Adrenal gland (tissue), 12 donors: ENCODE measurements around the gene OR9Q2. TPM values are rescaled to one million over a fixed set of nuclear protein-coding genes. Genes with fewer than 3 reads are reported as not detected.

Source experiments
- DNase-seq, 7 donors: peaks; one replicate each; pipeline ENCODE4 v3.0.0-alpha.2; 2019 to 2020
- H3K27ac ChIP-seq, 5 donors: fragments of 200-600 bp; sonication (generic) in 4 of 5; 1 replicate in 3 of 5; 2 replicates in 2 of 5; pipeline versions ENCODE4 v1.5.1 to v1.8.0; 2016 to 2020; ENCODE audit warnings: mild to moderate bottlenecking in 1 of 5
- H3K27me3 ChIP-seq: fragments of 200-600 bp; 2 replicates; pipeline ENCODE4 v1.8.0; 2021
- H3K36me3 ChIP-seq, 2 donors: fragments of 200-600 bp; replicated peaks in 1 of 2; 1 replicate in 1 of 2; 2 replicates in 1 of 2; pipeline versions ENCODE4 v1.5.1 to v1.8.0; 2018 to 2022
- H3K4me1 ChIP-seq, 2 donors: fragments of 200-600 bp; replicated peaks in 1 of 2; 1 replicate in 1 of 2; 2 replicates in 1 of 2; pipeline versions ENCODE4 v1.5.1 to v1.8.0; 2018 to 2021
- H3K4me3 ChIP-seq, 4 donors: fragments of 200-600 bp; sonication (generic) in 3 of 4; one replicate each; pipeline ENCODE4 v1.5.1; 2016 to 2018
- H3K9me3 ChIP-seq, 3 donors: fragments of 200-600 bp; sonication (generic) in 1 of 3; replicated peaks in 1 of 3; 1 replicate in 2 of 3; 2 replicates in 1 of 3; pipeline versions ENCODE4 v1.5.1 to v1.8.0; 2016 to 2021
- CTCF ChIP-seq, 6 experiments: fragments of 450-650 bp in 4 of 6; fragments of 200-600 bp in 2 of 6; sonication (generic) in 1 of 6; IDR thresholded peaks; 1 replicate in 5 of 6; 2 replicates in 1 of 6; pipeline versions ENCODE4 v1.5.1 to v1.8.0; 2016 to 2021; ENCODE audit warnings: antibody characterized with exemption in 6 of 6, mild to moderate bottlenecking in 2 of 6, moderate library complexity in 1 of 6
- POLR2A ChIP-seq, 2 donors: fragments of 450-650 bp; IDR thresholded peaks; one replicate each; pipeline ENCODE4 v1.6.1; 2017; ENCODE audit warnings: antibody characterized with exemption in 2 of 2, mild to moderate bottlenecking in 2 of 2, moderate library complexity in 1 of 2
- WGBS, 4 donors: extraction: QIAGEN DNeasy Blood & Tissue Kit in 2 of 4; methylation state at CpG; one replicate each; pipeline versions ENCODE4 v1.1.5 to v1.1.7; 2013 to 2017; 5-methylcytosine and 5-hydroxymethylcytosine counted together
- intact Hi-C, 2 donors: fragments of 100-400 bp; cut with DNase I; formaldehyde crosslinking; loops; one replicate each; pipeline versions ENCODE4 v1.14.1 to v1.15.0; 2022 to 2023
- polyA plus RNA-seq, 3 donors: library from polyadenylated mRNA; stranded (reverse); fragments of 200-250 nt in 2 of 3; fragments of 350-450 nt in 1 of 3; fragmentation: Illumina TruSeq in 1 of 3; extraction: RNeasy Lipid Tissue Mini Kit (QIAGEN cat#74804) in 1 of 3; gene quantifications; one replicate each; pipeline ENCODE4 v1.2.3, GENCODE V29; 2013 to 2014
- total RNA-seq, 9 donors: library from RNA; depleted of rRNA in 4 of 9; stranded (reverse); fragments of >200 nt in 4 of 9; fragments of 120-200 nt in 1 of 9; fragmentation: NEBNext Ultra II Directional in 1 of 9; extraction: Animal tissue kit (Norgen Biotek cat#: 25700) in 1 of 9; gene quantifications; one replicate each; pipeline versions ENCODE4 v1.1.0 to v1.2.4, GENCODE V29; 2013 to 2023
- donor health status: healthy with polysubstance abuse.
- donor health status: Bipolar disorder and iron deficiency.
- donor health status: DM: yes; HTN: yes; CAD: no.
- donor health status: DM: no; HTN: no; CAD: no.
- donor health status: DM: no; HTN: no; CAD: no.
- donor health status: DM: yes; HTN: yes; CAD: no.

The OR9Q2 gene
- total and polyA plus RNA-seq, 12 donors: not detected

GRCh38 chr11:58227956-58228615, 39.2 kb downstream of the OR9Q2 start:
- Histone ChIP-seq H3K27ac (no peak overlapping the region), H3K27me3 (no peaks in the 10 kb centered on the region), H3K36me3 (no peaks in the 10 kb centered on the region), H3K9me3 (no peaks in the 10 kb centered on the region), H3K4me1 (no peaks in the 10 kb centered on the region), H3K4me3 (no peak overlapping the region)
- 82 to 89% (median 87%) methylated on average over 32 of the region's 32 CpGs for WGBS, 4 donors
- intact Hi-C loops: no loop called here
- no peak for TF ChIP-seq POLR2A (IDR thresholded peaks at IDR 0.05)
- TF ChIP-seq CTCF (IDR thresholded peaks at IDR 0.05): no peak
- DNase-seq: no peak

Other genes starting within 250 kb of the OR9Q2 start
- not detected for gene OR9Q1, start 165.2 kb upstream of the OR9Q2 start, total RNA-seq
- gene OR9Q1, start 165.2 kb upstream of the OR9Q2 start, polyA plus RNA-seq: not detected
- gene OR6Q1, start 158.1 kb upstream of the OR9Q2 start, total RNA-seq: not detected
- not detected for gene OR6Q1, start 158.1 kb upstream of the OR9Q2 start, polyA plus RNA-seq
- gene OR9I1, start 63.5 kb upstream of the OR9Q2 start, total RNA-seq: not detected
- gene OR9I1, start 63.5 kb upstream of the OR9Q2 start, polyA plus RNA-seq: not detected
- gene OR1S2, start 15.1 kb downstream of the OR9Q2 start, total RNA-seq: not detected
- gene OR1S2, start 15.1 kb downstream of the OR9Q2 start, polyA plus RNA-seq: not detected
- gene OR1S1, start 23.6 kb downstream of the OR9Q2 start, total RNA-seq: not detected
- gene OR1S1, start 23.6 kb downstream of the OR9Q2 start, polyA plus RNA-seq: not detected
- not detected for gene OR10Q1, start 39.8 kb downstream of the OR9Q2 start, total RNA-seq
- not detected for gene OR10Q1, start 39.8 kb downstream of the OR9Q2 start, polyA plus RNA-seq
- gene OR10W1, start 79.2 kb downstream of the OR9Q2 start, total RNA-seq: not detected
- gene OR10W1, start 79.2 kb downstream of the OR9Q2 start, polyA plus RNA-seq: not detected
- gene OR5B17, start 170.0 kb downstream of the OR9Q2 start, total RNA-seq: not detected
- not detected for gene OR5B17, start 170.0 kb downstream of the OR9Q2 start, polyA plus RNA-seq
- not detected for gene OR5B3, start 217.8 kb downstream of the OR9Q2 start, total RNA-seq
- gene OR5B3, start 217.8 kb downstream of the OR9Q2 start, polyA plus RNA-seq: not detected
- gene OR5B2, start 239.1 kb downstream of the OR9Q2 start, total RNA-seq: not detected
- not detected for gene OR5B2, start 239.1 kb downstream of the OR9Q2 start, polyA plus RNA-seq